Endothelial cell of umbilical vein (primary cell): ENCODE data around the gene PTPRF. TPM values are rescaled to one million over a fixed set of nuclear protein-coding genes. Genes with fewer than 3 reads are reported as not detected.

Experiments
- BruUV-seq: library from RNA; stranded (reverse); fragments of 400-500 nt; replicated peaks from 2 replicates; lab custom pipeline; 2021; lab: Mats Ljungman, UMichigan
- CTCF ChIA-PET: fragments of 300-600, 350-600 bp; sonication (Branson Sonifier 250); formaldehyde crosslinking; loops from one replicate; lab custom pipeline; 2021; ENCODE audit warnings: antibody characterized with exemption, inconsistent platforms; lab: Charles Lee
- POLR2A ChIA-PET: fragments of 300-600, 350-600 bp; sonication (Branson Sonifier 250); formaldehyde crosslinking; loops from one replicate; lab custom pipeline; 2021; ENCODE audit warnings: antibody characterized with exemption, inconsistent platforms; lab: Charles Lee
- DNase-seq: peaks from one replicate; pipeline ENCODE4 v3.0.0-alpha.2; 2011; ENCODE audit warnings: low read depth, low spot score
- FAIRE-seq: peaks from 2 replicates; lab custom pipeline; 2011; peaks lifted over from hg19 to GRCh38; lab: Jason Lieb, UNC
- H2AFZ ChIP-seq: 2 replicates; pipeline ENCODE4 v1.6.0; 2012; ENCODE audit warnings: low read depth, low read length, control low read depth, inconsistent platforms
- H3K27ac ChIP-seq: 2 replicates; pipeline ENCODE4 v1.5.1; 2011; ENCODE audit warnings: low read depth, mild to moderate bottlenecking, control low read depth, low read length, moderate library complexity; ENCODE audit not compliant: insufficient read depth
- H3K27me3 ChIP-seq, 2 experiments: 2 replicates each; pipeline versions ENCODE4 v1.6.0 to v1.6.1; 2011; ENCODE audit warnings: low read length in 2 of 2, mixed read lengths in 1 of 2; ENCODE audit not compliant: control insufficient read depth in 2 of 2, insufficient read depth in 2 of 2
- H3K36me3 ChIP-seq, 2 experiments: 2 replicates in 1 of 2; 3 replicates in 1 of 2; pipeline ENCODE4 v1.5.1; 2011; ENCODE audit warnings: low read length in 2 of 2, mild to moderate bottlenecking in 1 of 2, moderate library complexity in 1 of 2; ENCODE audit not compliant: control insufficient read depth in 2 of 2, insufficient read depth in 2 of 2; ENCODE audit errors: extremely low read depth in 1 of 2
- H3K4me1 ChIP-seq: 3 replicates; pipeline ENCODE4 v1.5.1; 2011; ENCODE audit warnings: mild to moderate bottlenecking, low read length; ENCODE audit not compliant: control insufficient read depth, insufficient read depth; ENCODE audit errors: extremely low read depth
- H3K4me2 ChIP-seq: 2 replicates; pipeline ENCODE4 v1.6.1; 2011; ENCODE audit warnings: low read length, control low read depth, mixed read lengths; ENCODE audit not compliant: insufficient read depth
- H3K4me3 ChIP-seq, 3 experiments: fragments of 200-600 bp in 1 of 3; sonication (generic), shearing (Covaris generic) in 1 of 3; replicated peaks in 1 of 3; 2 replicates each; pipeline ENCODE4 v1.5.1; 2011 to 2016; ENCODE audit warnings: control low read depth in 3 of 3, low read length in 3 of 3, mild to moderate bottlenecking in 2 of 3, inconsistent platforms in 1 of 3, low read depth in 1 of 3, moderate library complexity in 1 of 3; ENCODE audit not compliant: insufficient read depth in 1 of 3
- H3K79me2 ChIP-seq: 2 replicates; pipeline ENCODE4 v1.6.0; 2012; ENCODE audit warnings: low read length, inconsistent platforms; ENCODE audit not compliant: control insufficient read depth, insufficient read depth
- H3K9ac ChIP-seq: replicated peaks from 2 replicates; pipeline ENCODE3; 2011; ENCODE audit warnings: low read length, control low read depth; ENCODE audit not compliant: insufficient read depth; ENCODE audit errors: extremely low read depth
- H3K9me1 ChIP-seq: replicated peaks from 3 replicates; pipeline ENCODE4 v1.6.0; 2011; ENCODE audit warnings: mild to moderate bottlenecking, low read length; ENCODE audit not compliant: control insufficient read depth, insufficient read depth; ENCODE audit errors: extremely low read depth
- H3K9me3 ChIP-seq: replicated peaks from 2 replicates; pipeline ENCODE4 v1.5.1; 2012; ENCODE audit warnings: low read length, inconsistent platforms; ENCODE audit not compliant: control insufficient read depth, insufficient read depth
- H4K20me1 ChIP-seq: replicated peaks from 2 replicates; pipeline ENCODE3; 2011; ENCODE audit warnings: mild to moderate bottlenecking, low read length; ENCODE audit not compliant: control insufficient read depth, insufficient read depth; ENCODE audit errors: extremely low read depth
- EZH2 ChIP-seq: IDR thresholded peaks from 2 replicates; pipeline ENCODE4 v1.6.1; 2012; ENCODE audit warnings: borderline replicate concordance, low read depth, mild to moderate bottlenecking, moderate library complexity, low read length, inconsistent platforms; ENCODE audit not compliant: severe bottlenecking
- FOS ChIP-seq: IDR thresholded peaks from 2 replicates; pipeline ENCODE4 v1.6.1; 2011; ENCODE audit warnings: mild to moderate bottlenecking, low read length, moderate library complexity, borderline replicate concordance; ENCODE audit not compliant: insufficient read depth
- GATA2 ChIP-seq: IDR thresholded peaks from 2 replicates; pipeline ENCODE4 v1.7.0; 2011; ENCODE audit warnings: low read depth, mild to moderate bottlenecking, moderate library complexity, mixed read lengths, low read length; ENCODE audit not compliant: insufficient read length, insufficient read depth
- JUN ChIP-seq: IDR thresholded peaks from 2 replicates; pipeline ENCODE4 v1.6.1; 2011; ENCODE audit warnings: borderline replicate concordance, low read depth; ENCODE audit not compliant: insufficient read length, insufficient read depth
- MYC ChIP-seq: IDR thresholded peaks from one replicate; pipeline ENCODE4 v1.6.1; 2011; ENCODE audit warnings: mild to moderate bottlenecking, low read depth, low read length
- POLR2A ChIP-seq: IDR thresholded peaks from 2 replicates; pipeline ENCODE4 v1.6.1; 2012; ENCODE audit warnings: low read depth, mild to moderate bottlenecking, control low read depth, low read length
- POLR2AphosphoS5 ChIP-seq: IDR thresholded peaks from 2 replicates; pipeline ENCODE4 v1.6.1; 2012; ENCODE audit warnings: low read depth, mild to moderate bottlenecking, control low read depth, low read length, moderate library complexity; ENCODE audit not compliant: insufficient read depth
- dilution Hi-C: fragments of 300-500 bp; cut with MboI; formaldehyde crosslinking; loops from one replicate; pipeline ENCODE4 v1.15.0; 2019; ENCODE audit warnings: low sequenced_read_pairs; ENCODE audit not compliant: extremely low pct_ligation_motif_present
- intact Hi-C: fragments of 100-400 bp; cut with micrococcal nuclease; formaldehyde crosslinking; loops from one replicate; pipeline ENCODE4 v1.10.0; 2022
- polyA plus RNA-seq, 4 experiments: library from polyadenylated mRNA; depleted of rRNA in 3 of 4; stranded (reverse) in 3 of 4; unstranded in 1 of 4; fragments of >200 nt; gene quantifications; 2 replicates each; pipeline versions ENCODE4 v1.2.1 to v1.2.3, GENCODE V29; 2011 to 2012; ENCODE audit warnings: missing spikeins in 1 of 4
- total RNA-seq: library from RNA; stranded (reverse); gene quantifications from 2 replicates; pipeline ENCODE4 v1.2.3, GENCODE V29; 2021
- TF ChIP-seq, protein P1 (sequence below), 2 donors: IDR thresholded peaks; 1 replicate in 1 of 2; 2 replicates in 1 of 2; pipeline ENCODE4 v1.5.1; 2011; ENCODE audit warnings: low read length in 2 of 2, mild to moderate bottlenecking in 2 of 2, moderate library complexity in 2 of 2, control low read depth in 1 of 2, inconsistent platforms in 1 of 2, low read depth in 1 of 2; ENCODE audit not compliant: insufficient read depth in 1 of 2; ENCODE audit errors: extremely low read depth in 1 of 2
- TF ChIP-seq, protein P2 (sequence below): IDR thresholded peaks from 2 replicates; pipeline ENCODE4 v1.6.1; 2011; ENCODE audit not compliant: insufficient read depth, insufficient read length

The PTPRF gene
- total and polyA plus RNA-seq, 2 donors (not counting 3 experiments of a cell fraction or from before 2014, with no cell fraction given): 217 to 338 TPM

GRCh38 chr1:43542527-43543458 is 12.1 kb downstream of the PTPRF start:
- FAIRE-seq (no peak), DNase-seq (no peak)
- peaks cover 0 to 29% of the 10 kb centered on the region in 2 experiments for H3K36me3 ChIP-seq
- H2AFZ ChIP-seq: no peak overlapping the region
- CTCF ChIA-PET: interaction anchor here (1.2 to 5.9 kb wide), 3 partner anchors 11 to 26 kb away, joined by 3 to 28 read pairs (median 4); partner anchors contain the start of gene PTPRF
- peaks cover 50% of the 10 kb centered on the region for H3K79me2 ChIP-seq
- POLR2A ChIA-PET: no interaction called here
- no peaks in the 10 kb centered on the region for H3K27me3 ChIP-seq
- no peaks in the 10 kb centered on the region for H4K20me1 ChIP-seq
- dilution Hi-C loops: no loop called here
- H3K9me3 ChIP-seq: no peaks in the 10 kb centered on the region
- BruUV-seq: no TSS peak
- no peaks in the 10 kb centered on the region for H3K9me1 ChIP-seq
- intact Hi-C loops: no loop called here
- no peak for TF ChIP-seq POLR2AphosphoS5
- no peak for TF ChIP-seq JUN
- TF ChIP-seq, protein P1, sequence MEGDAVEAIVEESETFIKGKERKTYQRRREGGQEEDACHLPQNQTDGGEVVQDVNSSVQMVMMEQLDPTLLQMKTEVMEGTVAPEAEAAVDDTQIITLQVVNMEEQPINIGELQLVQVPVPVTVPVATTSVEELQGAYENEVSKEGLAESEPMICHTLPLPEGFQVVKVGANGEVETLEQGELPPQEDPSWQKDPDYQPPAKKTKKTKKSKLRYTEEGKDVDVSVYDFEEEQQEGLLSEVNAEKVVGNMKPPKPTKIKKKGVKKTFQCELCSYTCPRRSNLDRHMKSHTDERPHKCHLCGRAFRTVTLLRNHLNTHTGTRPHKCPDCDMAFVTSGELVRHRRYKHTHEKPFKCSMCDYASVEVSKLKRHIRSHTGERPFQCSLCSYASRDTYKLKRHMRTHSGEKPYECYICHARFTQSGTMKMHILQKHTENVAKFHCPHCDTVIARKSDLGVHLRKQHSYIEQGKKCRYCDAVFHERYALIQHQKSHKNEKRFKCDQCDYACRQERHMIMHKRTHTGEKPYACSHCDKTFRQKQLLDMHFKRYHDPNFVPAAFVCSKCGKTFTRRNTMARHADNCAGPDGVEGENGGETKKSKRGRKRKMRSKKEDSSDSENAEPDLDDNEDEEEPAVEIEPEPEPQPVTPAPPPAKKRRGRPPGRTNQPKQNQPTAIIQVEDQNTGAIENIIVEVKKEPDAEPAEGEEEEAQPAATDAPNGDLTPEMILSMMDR (IDR thresholded peaks at IDR 0.05; ENCODE audit: extremely low read depth in 1 of 2, insufficient read depth in 1 of 2, low read depth in 1 of 2, low read length in 2 of 2): no peak
- no peak for TF ChIP-seq EZH2
- TF ChIP-seq POLR2A: no peak
- no peak for TF ChIP-seq GATA2
- no peak for TF ChIP-seq MYC
- TF ChIP-seq FOS: no peak
- TF ChIP-seq, protein P2, sequence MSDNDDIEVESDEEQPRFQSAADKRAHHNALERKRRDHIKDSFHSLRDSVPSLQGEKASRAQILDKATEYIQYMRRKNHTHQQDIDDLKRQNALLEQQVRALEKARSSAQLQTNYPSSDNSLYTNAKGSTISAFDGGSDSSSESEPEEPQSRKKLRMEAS: no peak
- peaks cover 28% of the 10 kb centered on the region for H3K4me1 ChIP-seq
- no peak overlapping the region for H3K9ac ChIP-seq
- no peak overlapping the region for H3K4me2 ChIP-seq
- H3K4me3 ChIP-seq: no peak overlapping the region
- no peak overlapping the region for H3K27ac ChIP-seq
